SKM-1 (cell line): ENCODE measurements around the gene USHBP1.

Experiments used
- DNase-seq: peaks from one replicate; lab custom pipeline; 2025; ENCODE audit not compliant: unreplicated experiment; lab: John Stamatoyannopoulos, UW

USHBP1 gene, protein sequence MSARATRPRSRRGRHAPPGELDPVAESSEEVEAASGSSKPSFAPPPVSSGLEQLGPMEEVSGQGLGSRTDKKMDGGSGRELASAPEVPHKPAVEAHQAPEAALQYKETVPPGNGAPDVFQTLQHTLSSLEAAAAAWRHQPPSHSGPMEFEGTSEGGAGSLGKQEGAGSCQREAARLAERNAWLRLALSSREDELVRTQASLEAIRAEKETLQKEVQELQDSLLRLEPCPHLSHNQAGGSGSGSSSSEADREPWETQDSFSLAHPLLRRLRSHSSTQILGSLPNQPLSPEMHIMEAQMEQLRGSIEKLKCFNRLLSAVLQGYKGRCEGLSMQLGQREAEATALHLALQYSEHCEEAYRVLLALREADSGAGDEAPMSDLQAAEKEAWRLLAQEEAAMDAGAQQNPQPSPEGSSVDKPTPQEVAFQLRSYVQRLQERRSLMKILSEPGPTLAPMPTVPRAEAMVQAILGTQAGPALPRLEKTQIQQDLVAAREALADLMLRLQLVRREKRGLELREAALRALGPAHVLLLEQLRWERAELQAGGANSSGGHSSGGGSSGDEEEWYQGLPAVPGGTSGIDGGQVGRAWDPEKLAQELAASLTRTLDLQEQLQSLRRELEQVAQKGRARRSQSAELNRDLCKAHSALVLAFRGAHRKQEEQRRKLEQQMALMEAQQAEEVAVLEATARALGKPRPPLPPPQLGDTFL

DNA sequence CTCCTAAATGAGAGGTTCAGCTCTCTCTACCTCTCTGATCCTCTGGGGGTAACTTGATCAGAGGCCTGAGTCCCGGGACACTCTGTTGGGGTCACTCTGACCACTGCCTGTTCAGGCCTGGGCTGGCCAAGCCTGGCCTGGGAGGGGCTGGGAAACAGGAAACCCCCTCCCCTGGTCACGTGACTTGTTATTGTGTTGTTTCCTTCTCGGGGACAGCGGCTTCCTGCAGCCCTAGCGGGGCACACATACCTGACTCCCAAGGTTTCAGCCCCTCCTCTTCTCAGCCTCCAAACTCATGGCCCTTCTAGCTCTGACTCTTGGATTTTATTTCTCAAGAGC, at the start of gene USHBP1:
Gene USHBP1 (minus strand): TSS at position 105 of the 339 bp plus-strand sequence. CDS start 446 bp downstream, outside the sequence.
- DNase-seq: no peak

DNA sequence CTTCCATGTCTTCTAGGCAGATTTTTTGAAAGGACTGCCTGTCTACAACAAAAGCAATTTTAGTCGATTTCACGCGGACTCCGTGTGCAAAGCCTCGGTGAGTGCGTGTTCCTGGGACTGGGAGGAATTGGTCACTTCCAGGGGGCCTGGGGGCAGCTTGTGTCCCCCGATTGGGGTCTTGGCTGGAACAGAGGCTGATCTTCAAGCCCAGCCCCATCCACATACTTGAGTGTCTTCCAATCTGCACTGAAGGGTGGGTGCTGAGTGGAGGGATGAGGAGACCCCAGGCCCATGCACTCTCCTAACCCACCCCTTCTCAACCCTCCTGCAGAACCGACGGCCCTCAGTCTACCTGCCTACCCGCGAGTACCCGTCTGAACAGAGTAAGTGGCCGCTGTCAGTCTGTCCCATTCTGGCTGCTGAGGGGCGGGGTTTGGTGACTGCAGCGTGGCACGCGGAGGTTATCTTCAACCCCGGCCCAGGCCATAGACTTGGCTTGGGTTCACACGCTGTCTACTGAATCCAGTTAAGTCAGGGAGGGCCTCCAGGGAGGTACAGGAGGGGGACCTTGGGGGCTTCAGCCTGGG, 49.6 kb upstream of the USHBP1 start:
- DNase-seq: no peak

DNA sequence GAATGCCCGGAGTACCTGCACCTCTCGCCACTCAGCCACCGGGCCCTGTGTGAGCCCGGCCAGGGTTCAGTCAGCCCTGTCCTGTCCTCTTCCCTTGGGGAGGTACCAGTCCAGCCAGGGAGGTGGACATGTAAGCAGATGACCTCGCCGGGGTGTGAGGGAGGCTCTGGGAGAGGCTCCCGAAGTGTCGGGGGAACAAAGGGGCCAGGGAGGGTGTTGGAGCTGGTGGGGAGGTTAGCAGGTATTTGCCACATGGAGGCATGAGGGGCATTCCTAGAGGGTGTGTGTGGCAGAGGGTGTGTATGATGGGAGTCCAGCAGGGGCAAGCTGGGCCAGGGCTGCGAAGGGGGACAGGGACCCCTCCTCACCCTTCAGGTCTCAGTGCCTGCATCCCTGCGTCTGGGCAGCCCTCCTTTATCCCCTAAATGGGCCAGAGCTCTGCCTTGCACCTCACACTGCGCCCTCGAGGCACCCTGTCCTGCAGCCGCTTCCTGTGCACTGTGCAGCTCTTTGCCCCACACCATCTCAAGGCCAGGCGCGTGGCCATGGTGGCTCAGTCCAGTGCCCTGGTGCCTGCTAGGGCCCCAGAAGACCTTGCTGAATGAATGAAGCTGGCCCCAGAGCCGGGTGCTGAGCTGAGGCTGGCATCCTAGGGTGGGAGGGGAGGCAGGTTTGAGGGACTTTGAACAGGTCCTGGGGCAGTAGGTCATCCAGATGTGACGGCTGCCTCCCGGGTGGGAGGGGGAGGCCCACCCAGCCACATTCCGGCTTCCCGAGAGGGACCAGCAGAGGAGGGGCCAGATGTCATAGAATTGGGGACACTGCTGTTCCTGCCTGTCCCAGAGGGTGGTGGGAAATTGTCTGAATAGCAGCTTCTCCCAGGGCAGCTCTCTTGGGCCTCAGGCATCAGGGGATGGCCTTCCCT, 47.9 kb upstream of the USHBP1 start:
- DNase-seq: no peak

DNA sequence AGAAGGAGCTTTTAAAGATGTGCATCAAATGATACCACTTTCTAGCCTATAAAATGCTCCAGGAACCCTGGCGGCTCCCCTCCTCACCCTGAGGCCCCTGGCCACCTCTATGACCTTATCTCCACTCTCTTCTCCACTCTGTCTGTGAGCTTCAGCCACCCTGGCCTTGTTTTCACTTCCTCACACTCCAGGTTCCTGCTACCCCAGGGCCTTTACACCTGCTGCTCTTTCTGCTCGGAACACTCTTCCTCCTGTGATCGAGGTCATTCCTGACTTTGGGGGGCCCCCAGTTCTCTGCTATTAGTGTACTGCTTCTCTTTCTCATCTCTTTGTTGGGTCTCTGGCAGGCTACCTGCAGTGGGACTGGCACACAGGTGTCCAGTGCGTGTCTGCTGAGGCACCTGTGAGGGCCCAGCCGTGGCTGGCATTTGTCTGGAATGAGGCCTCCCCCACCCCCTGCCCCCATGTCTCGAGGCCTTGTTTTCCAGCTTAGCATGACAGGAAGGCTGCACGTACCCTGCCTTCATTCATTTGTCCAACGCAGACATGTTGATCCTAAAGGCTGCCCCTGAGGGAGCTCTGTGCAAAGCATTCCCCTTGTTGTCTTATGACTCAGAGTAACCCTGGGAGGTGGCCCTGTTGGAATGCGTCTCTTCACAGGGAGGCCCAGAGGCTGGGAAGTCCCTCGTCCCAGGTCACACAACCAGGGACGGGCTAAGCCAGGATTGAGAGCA, 47.1 kb upstream of the USHBP1 start:
- DNase-seq: no peak

DNA sequence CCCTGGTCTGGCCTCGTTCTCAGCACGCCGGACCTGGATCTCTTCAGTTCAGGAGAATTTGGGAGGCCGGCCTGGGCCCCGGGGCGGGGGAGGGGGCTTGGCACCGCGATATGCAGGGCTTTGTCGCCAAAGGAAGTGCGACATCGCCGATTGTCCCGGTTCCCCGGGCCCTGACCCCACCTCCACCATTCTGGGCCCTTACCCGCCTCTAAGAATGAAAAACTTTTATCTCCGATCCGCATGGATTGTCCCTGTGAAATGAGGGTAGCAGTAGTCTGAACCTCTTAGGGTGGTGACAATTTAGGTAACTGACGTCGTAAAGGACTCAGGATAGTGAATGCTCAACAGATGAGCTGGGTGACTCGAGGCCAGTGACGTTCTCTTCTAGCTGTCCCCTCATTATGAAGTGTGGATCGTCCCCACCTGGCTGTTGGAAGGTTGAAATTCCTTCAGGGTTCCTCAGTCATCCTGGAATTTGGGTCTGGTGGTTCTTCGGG, 45.5 kb upstream of the USHBP1 start:
- no peak for DNase-seq

DNA sequence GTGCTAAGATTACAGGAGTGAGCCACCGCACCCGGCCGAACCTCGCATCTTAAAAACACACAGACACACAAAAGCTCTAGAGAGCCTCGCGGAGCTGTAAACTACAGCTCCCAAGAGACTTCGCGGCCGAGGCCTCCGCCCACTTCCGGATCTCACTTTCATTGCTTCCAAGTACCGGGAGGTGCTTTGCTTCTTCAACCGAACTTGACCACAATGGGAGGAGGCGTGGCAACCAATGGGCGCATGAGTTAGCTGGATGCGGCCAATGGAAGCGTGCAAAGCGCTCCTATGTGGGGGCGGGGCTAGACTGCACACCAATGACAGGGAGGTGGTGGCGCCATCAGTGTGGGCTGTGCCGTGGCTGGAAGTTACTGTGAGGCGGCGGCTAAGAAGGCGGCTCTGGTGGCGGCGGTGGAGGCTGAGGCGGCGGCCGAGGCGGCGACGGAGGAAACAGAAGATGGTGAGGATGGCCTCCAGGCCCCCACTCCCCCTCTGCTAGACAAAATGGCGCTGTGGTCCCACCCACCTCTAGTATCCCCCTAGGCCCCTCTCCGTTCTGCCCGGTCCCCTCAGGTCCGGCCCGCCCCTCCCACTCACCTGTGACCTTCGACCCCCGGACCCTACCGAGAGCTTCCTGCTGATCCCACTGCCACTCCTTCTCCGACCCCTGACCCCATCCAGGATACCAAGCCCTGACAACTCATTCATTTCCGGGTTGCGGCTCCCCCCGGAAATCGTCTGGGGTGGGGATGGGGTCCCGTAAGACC, 44.8 kb upstream of the USHBP1 start, which contains the start of gene DDA1:
Gene DDA1 (plus strand): TSS at position 366 of the 767 bp plus-strand sequence. CDS start 92 bp downstream, at position 458.
- DNase-seq: peak; percentile 99

DNA sequence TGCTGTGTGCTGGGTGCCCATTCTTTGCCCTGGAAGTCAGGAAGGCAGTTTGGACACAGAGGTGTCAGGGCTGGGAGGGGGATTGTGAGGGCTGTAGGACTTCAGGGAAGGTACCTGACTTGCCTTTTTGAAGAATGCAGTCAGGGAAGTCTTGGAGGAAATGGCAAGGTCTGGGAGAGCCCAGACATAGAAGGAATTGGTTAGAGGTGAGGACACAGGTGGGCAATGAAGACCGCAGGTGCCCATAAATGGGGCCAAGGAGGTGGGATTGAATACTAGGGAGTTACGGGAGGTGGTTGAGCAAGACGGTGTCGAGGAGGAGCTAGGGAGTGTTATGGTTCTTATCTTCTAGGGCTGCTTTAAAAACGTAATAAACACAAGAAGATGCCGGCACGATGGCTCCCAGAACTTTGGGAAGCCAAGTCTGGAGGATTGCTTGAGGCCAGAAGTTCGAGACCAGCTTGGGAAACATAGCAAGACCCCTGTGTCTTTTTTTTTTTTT, 43.4 kb upstream of the USHBP1 start:
- no peak for DNase-seq

DNA sequence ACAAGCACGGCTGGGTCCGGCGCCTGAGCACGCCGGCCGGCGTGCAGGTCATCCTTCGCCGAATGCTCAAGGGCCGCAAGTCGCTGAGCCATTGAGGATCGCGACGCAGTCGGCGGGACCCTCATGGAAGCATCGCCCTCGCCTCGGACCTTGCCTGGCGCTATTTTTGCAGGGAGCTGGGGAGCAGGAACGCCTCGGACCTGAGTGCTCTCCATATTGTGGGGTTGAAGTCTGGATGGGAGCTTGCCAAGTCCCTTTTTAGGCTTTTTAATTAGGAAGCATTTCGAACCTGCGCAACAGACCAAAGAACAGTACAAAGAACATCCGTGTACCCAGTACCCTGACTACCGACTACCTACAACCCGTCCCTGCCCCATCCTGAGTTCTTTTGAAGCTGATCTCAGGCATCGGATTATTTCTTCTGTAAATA, 41.8 kb upstream of the USHBP1 start:
- no peak for DNase-seq

DNA sequence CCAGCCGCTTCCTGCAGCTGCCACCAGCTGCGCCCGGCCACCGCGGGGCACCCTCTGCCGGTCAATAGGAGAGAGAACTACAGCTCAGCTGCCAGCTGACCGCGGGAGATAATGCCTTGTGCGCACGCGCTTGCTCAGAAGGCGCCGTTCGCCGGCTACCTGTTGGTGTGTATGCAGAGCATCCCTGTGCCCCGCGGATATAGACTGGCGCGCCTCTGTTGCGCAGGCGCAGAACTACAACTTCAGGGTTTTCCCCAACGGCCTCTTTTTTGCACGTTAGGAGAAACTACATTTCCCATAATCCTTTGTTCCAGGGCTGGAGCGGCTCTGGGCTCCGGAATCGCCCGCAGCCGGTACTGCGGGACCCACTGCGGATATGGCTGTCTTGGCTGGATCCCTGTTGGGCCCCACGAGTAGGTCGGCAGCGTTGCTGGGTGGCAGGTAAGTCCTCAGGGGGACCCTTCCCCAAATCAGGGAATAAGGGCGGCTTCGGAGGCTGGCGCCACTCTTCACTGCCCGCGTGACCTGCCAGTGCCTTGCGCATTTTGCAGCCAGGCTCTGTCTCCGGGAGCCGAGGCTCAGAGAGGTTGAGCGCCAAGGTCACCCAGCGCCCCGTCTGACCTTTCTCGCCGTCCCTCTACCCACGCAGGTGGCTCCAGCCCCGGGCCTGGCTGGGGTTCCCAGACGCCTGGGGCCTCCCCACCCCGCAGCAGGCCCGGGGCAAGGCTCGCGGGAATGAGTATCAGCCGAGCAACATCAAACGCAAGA, 41.2 kb upstream of the USHBP1 start, which contains the start of gene MRPL34:
Gene MRPL34 (plus strand): TSS at position 356 of the 768 bp plus-strand sequence. CDS start 21 bp downstream, at position 377.
- peak; percentile 99 for DNase-seq

DNA sequence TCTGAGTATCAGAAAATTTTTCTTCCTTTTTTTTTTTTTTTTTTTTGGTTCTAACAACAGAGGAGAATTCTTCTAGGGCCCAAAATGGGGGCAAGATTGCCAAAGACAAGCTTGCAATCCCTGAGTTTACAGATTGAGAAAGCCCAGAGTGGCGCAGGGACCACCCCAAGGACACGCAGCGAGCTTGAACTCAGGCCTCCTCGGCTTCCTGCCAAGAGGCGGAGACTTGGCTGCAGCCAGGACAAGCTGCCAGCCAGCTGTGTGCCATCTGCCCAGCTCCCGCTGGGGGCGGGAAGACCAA, 40.6 kb upstream of the USHBP1 start:
- DNase-seq: no peak

DNA sequence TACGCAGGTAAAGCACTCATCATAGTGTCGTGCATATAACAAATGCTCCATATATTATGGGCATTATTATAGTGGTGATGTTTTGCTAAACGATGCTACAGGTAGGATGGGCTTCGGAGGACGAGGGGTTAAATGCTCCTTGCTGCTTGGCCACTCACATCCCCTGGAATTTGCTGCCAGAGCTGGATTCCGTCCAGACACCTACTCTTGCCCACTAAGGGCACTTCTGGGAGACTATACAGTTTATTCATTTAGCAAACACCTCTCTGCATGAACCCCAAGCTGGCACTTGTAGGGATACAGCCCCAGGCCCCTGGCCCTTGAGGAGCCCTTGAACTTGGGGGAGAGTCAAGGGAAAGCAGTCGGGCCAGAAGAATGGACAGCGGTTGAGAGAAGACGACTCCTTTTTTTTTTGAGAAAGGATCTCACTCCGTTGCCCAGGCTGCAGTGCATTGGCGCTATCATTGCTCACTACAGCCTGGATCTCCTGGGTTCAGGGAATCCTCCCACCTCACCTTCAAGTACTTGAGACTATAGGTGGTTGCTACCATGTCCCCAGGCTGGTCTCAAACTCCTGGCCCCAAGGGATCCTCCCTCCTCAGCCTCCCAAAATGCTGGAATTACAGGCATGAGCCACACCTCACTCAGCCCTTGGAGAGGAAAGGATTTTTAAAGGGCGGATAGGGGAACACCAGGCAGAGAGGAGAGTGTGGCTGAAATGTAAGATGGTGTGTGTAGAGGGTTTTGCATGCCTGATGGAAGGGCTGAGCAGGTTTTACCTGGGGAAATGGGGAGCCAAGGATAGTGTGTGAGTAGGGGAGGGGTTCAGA, 40.1 kb upstream of the USHBP1 start:
- DNase-seq: no peak

DNA sequence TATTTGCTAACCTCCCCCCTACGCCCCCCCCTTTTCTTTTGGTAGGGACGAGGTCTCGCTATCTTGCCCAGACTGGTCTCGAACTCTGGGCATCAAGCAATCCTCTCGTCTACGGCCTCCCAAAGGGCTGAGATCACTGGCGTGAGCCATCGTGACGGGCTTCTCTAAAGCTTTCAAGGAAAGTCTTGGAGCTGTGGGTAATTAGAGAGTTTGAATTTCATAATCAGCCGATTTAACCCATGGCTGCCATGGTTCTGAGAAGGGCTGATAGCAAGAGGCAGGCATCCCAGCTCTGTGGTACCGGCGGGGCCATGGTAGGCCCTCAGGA, 39.4 kb upstream of the USHBP1 start:
- no peak for DNase-seq

DNA sequence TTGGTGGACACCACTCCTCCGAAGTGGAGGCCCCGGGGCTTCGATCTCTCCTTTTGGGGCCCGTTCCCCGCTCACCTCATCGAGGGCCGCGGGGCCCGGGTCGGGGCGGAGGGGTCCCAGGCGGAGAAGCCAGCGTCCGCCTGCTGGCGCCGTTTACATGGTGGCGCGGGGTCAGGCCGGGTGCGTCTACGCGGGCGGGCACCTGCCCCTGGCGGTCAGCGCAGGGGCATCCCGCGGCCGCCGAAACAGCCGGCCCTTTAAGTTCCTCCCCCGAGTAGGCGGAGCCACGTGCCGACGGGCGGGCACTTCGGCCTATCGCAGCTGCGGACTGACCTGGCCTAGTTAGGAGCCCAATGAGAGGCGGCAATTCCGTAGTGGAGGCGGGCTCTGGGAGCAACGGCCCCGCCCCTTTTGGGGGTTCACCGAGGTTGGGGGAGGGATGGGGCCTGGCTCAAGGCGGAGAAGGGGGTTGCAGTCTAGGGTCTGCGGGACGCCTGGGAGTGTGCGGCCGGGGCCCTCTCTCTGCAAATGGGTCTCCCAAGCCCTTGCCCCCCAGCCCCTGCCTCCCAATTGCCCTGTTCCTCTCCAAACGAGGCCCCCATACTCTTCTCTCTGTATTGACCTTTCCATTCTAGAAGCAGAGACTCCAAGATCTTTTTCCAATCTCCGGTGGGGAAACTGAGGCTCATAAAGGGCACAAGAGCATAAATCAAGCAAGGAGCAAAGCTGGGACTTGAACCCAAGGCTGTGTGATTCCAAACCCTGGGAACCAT, 38.8 kb upstream of the USHBP1 start, which contains the start of gene ABHD8:
Gene ABHD8 (minus strand): TSS at position 259 of the 773 bp plus-strand sequence. CDS start 1,809 bp downstream, outside the sequence.
- DNase-seq: peak; percentile 89

DNA sequence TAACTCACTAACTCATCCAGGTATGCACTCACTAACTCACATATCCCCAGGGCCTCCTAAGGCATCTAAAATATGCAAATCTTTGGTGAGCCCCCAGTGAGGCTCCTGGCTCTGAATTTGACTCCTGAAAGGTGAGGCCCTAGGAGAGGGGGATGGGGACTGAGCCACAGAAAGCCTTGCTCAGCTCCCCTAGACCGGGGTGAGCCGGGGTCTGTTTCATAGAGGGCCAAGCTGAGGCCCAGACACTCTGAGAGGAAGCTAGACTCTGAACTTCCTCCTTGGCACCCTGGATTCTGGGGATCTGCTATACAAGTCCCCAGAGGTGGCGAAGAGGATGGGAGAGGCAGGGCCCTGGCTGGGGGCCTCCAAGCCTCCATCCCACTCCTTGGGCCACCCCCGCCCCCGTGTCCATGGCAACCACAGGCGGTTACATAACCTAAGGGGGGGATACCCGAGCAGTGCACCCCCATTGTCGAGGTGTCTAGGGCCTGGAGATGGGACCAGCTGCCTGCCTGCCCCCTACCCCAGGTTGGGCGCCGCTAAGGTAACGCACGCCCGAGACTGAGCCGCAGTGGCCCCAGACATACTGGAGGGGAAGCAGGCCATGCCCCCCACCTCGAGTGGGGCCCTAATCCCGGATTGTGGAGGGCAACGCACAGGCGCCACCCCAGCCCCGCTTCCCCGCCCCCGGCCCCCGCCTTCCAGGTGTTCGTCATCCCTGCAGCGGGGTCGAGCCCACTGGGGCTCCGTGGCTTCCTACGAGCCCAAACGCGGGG, 38.0 kb upstream of the USHBP1 start:
- peak; percentile 20 for DNase-seq

DNA sequence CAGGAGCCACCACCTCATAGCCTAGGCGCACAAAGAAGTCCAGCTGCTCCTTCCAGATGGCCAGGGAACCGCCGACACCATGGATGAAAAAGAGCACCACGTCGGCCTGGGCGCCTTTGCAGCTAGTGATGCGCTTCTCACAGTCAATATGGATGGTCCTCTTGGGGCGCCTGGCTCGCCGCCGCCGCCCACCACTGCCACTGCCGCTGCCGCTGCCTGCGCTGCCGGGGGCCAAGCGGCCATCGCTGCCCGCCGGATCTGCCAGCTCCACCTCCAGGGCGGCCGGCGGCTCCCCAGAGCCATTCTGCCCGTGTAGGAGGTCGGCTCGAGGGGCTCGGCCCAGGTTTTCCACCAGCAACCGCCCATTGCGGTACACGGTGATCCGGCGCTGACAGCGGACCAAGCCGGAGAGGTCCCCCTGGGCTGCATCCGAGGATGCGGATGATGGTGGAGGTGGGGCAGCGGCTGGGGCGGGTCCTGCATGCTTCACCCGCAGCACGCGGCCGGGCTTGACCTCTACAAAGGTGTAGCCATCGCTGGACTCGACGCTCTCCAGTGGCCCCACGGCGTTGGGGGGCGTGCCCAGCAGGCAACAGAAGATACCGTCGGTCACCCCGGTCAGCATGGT, 36.6 kb upstream of the USHBP1 start:
- no peak for DNase-seq

DNA sequence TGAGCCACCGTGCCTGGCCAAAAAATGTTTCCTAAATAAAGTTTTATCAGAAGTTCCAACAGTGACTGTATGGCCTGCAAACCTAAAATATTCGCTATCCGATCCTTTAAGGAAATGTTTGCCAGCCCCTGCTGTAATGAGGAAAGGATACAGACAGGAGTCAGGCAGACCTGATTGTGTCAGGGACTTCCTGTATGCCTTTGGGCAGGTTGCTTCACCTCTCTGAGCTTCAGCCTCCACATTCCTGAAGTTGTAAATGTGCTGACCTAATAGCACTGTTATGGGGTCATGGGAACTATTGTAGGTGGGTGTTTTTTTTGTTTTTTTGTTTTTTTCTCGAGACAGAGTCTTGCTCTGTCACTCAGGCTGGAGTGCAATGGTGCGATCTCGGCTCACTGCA, 32.4 kb upstream of the USHBP1 start:
- DNase-seq: no peak
